Esophagus squamous epithelium (tissue), 5 donors: Measurements from ENCODE around the gene DDX11. TPM values are rescaled to one million over a fixed set of nuclear protein-coding genes. Genes with fewer than 3 reads are reported as not detected.
"Not testable (repeated sequence)": the region's sequence is repeated elsewhere in the genome, so short reads cannot be mapped to it uniquely, and the experiment has no call there.

Source experiments
- DNase-seq: peaks from one replicate; lab custom pipeline; 2025; lab: John Stamatoyannopoulos, UW
- H3K27ac ChIP-seq, 4 donors: fragments of 200-600 bp; sonication (generic); one replicate each; pipeline ENCODE4 v1.5.1; 2016 to 2019; ENCODE audit warnings: mild to moderate bottlenecking in 1 of 4
- H3K27me3 ChIP-seq, 4 donors: fragments of 200-600 bp; sonication (generic); 1 replicate in 3 of 4; 2 replicates in 1 of 4; pipeline versions ENCODE4 v1.5.1 to v1.6.0; 2017 to 2021; ENCODE audit warnings: antibody characterized with exemption in 1 of 4
- H3K36me3 ChIP-seq, 3 donors: fragments of 200-600 bp; sonication (generic); one replicate each; pipeline ENCODE4 v1.5.1; 2016 to 2019
- H3K4me1 ChIP-seq, 3 donors: fragments of 200-600 bp; sonication (generic); one replicate each; pipeline ENCODE4 v1.5.1; 2017 to 2019
- H3K4me3 ChIP-seq, 4 donors: fragments of 200-600 bp; sonication (generic); 1 replicate in 3 of 4; 2 replicates in 1 of 4; pipeline ENCODE4 v1.5.1; 2016 to 2019; ENCODE audit warnings: mild to moderate bottlenecking in 2 of 4, moderate library complexity in 1 of 4
- H3K9me3 ChIP-seq, 3 donors: fragments of 200-600 bp; sonication (generic); one replicate each; pipeline ENCODE4 v1.5.1; 2016 to 2019
- WGBS, 2 donors: methylation state at CpG; one replicate each; pipeline ENCODE4 v1.1.5; 2018; 5-methylcytosine and 5-hydroxymethylcytosine counted together
- intact Hi-C: fragments of 100-400 bp; cut with DNase I; formaldehyde crosslinking; loops from one replicate; pipeline ENCODE4 v1.15.0; 2022
- small RNA-seq, 4 donors: library from RNA; depleted of rRNA; stranded (forward); fragments of <200 nt; gene quantifications; one replicate each; pipeline ENCODE3, GENCODE V24; 2016
- total RNA-seq, 4 donors: library from RNA; depleted of rRNA; stranded (reverse); fragments of >200 nt; gene quantifications; one replicate each; pipeline ENCODE4 v1.1.0, GENCODE V29; 2016
- donor health status: DM: yes; HTN: yes; CAD: no.

DDX11 gene
- total RNA-seq, 4 donors from 2014 or later = 9.1 to 39.9 (median 23.5) TPM

- DNase-seq, H3K36me3 ChIP-seq, H3K4me1 ChIP-seq, H3K27me3 ChIP-seq, H3K27ac ChIP-seq, H3K9me3 ChIP-seq, intact Hi-C loops, H3K4me3 ChIP-seq: not testable (repeated sequence)
- 83% methylated on average over 4 of the region's 4 CpGs for WGBS, 2 donors
Measured at GRCh38 chr12:31150766-31151165, 77.1 kb downstream of the DDX11 start.

Small RNAs within 50 kb of the gene (small RNA-seq; reads per million reads assigned to genes)
- gene RF00072 = 0 reads per million in 4 donors

Other genes starting within 250 kb of the DDX11 start
- 1 to 10 TPM in 2 of 4 donors, under 1 TPM in 2; 0.27 to 3.0 (median 1.2) TPM for gene TSPAN11, start 147.1 kb upstream of the DDX11 start, total RNA-seq